Measurements from ENCODE around the gene CENPN. TPM values are rescaled to one million over a fixed set of nuclear protein-coding genes. Genes with fewer than 3 reads are reported as not detected.

Gene CENPN
- total RNA-seq, 6 experiments from 2014 or later, result 32.3 to 52.3 (median 50.8) TPM

GRCh38 chr16:80991792-80992430, 15.1 kb upstream of the CENPN start:
- no peaks in the 10 kb centered on the region for H3K36me3 Mint-ChIP-seq (ENCODE audit: low read depth)
- H3K27ac Mint-ChIP-seq, result peak overlapping the region; percentile 46; the same call in 1 of the 2 replicates
- no peaks in the 10 kb centered on the region for H3K27me3 Mint-ChIP-seq (ENCODE audit: insufficient read depth)
- no peak for DNase-seq
- H3K4me3 Mint-ChIP-seq, result no peak overlapping the region
- TF ChIP-seq CTCF (IDR thresholded peaks at IDR 0.05), result no peak
- H3K9me3 Mint-ChIP-seq, result no peaks in the 10 kb centered on the region
- H3K4me1 Mint-ChIP-seq (ENCODE audit: low read depth), result peaks cover 69% of the 10 kb centered on the region

- Mint-ChIP-seq H3K36me3 (ENCODE audit: low read depth) (no peaks in the 10 kb centered on the region), H3K27ac (peak overlapping the region; percentile 86), H3K27me3 (ENCODE audit: insufficient read depth) (no peaks in the 10 kb centered on the region), H3K4me3 (peak overlapping the region; percentile 83), H3K9me3 (no peaks in the 10 kb centered on the region), H3K4me1 (ENCODE audit: low read depth) (peaks cover 76% of the 10 kb centered on the region)
- no peak for TF ChIP-seq CTCF (IDR thresholded peaks at IDR 0.05)
- no peak for DNase-seq
Measured at GRCh38 chr16:80992676-80993293, 14.2 kb upstream of the CENPN start.

- Mint-ChIP-seq H3K4me3 (peak overlapping the region; percentile 83), H3K9me3 (no peaks in the 10 kb centered on the region), H3K27me3 (ENCODE audit: insufficient read depth) (no peaks in the 10 kb centered on the region), H3K36me3 (ENCODE audit: low read depth) (no peaks in the 10 kb centered on the region), H3K4me1 (ENCODE audit: low read depth) (peaks cover 81% of the 10 kb centered on the region), H3K27ac (peak overlapping the region; percentile 86)
- peak; percentile 81 for DNase-seq
- TF ChIP-seq CTCF (IDR thresholded peaks at IDR 0.05), result no peak
Measured at GRCh38 chr16:80993307-80993706, 13.7 kb upstream of the CENPN start.

GRCh38 chr16:80993834-80994233, 13.2 kb upstream of the CENPN start:
- Mint-ChIP-seq H3K4me1 (ENCODE audit: low read depth) (peaks cover 86% of the 10 kb centered on the region), H3K27ac (peak overlapping the region; percentile 86), H3K4me3 (peak overlapping the region; percentile 83), H3K9me3 (no peaks in the 10 kb centered on the region), H3K27me3 (ENCODE audit: insufficient read depth) (no peaks in the 10 kb centered on the region), H3K36me3 (ENCODE audit: low read depth) (no peaks in the 10 kb centered on the region)
- no peak for TF ChIP-seq CTCF (IDR thresholded peaks at IDR 0.05)
- DNase-seq, result no peak

- Mint-ChIP-seq H3K36me3 (ENCODE audit: low read depth) (peaks cover 6% of the 10 kb centered on the region; the same call in 1 of the 2 replicates), H3K9me3 (no peaks in the 10 kb centered on the region), H3K27ac (peak overlapping the region; percentile 86), H3K4me1 (ENCODE audit: low read depth) (peaks cover 88% of the 10 kb centered on the region), H3K4me3 (peak overlapping the region; percentile 83; the same call in 1 of the 2 replicates), H3K27me3 (ENCODE audit: insufficient read depth) (no peaks in the 10 kb centered on the region)
- no peak for TF ChIP-seq CTCF (IDR thresholded peaks at IDR 0.05)
- DNase-seq, result no peak
Measured at GRCh38 chr16:80994451-80994850, 12.6 kb upstream of the CENPN start.

All from HFFc6 (cell line).